WTC11 (cell line): Measurements from ENCODE around the gene APLN. TPM values are rescaled to one million over a fixed set of nuclear protein-coding genes. Genes with fewer than 3 reads are reported as not detected.

Source experiments
- ATAC-seq: fragments of 200-7000 bp; cut with Tn5 transposase; 2 replicates; pipeline ENCODE4 v1.10.0; 2021; ENCODE audit warnings: mild to moderate bottlenecking, moderate library complexity
- CTCF ChIA-PET: fragments of 300-600 bp; sonication (Branson Sonifier 250); formaldehyde crosslinking; loops from one replicate; lab custom pipeline; 2021; ENCODE audit warnings: antibody characterized with exemption; lab: Charles Lee
- POLR2A ChIA-PET: fragments of 350-600 bp; sonication (Branson Sonifier 250); formaldehyde crosslinking; loops from one replicate; lab custom pipeline; 2021; ENCODE audit warnings: antibody characterized with exemption; lab: Charles Lee
- DNase-seq: peaks from one replicate; pipeline ENCODE4 v3.0.0; 2021; ENCODE audit warnings: low spot score
- H3K27ac Mint-ChIP-seq: 2 replicates; pipeline ENCODE4 v1.8.0; 2021; ENCODE audit warnings: mixed read lengths
- H3K27me3 Mint-ChIP-seq: 2 replicates; pipeline ENCODE4 v1.8.0; 2021; ENCODE audit warnings: low read depth, mild to moderate bottlenecking, moderate library complexity, mixed read lengths
- H3K36me3 Mint-ChIP-seq: 2 replicates; pipeline ENCODE4 v1.8.0; 2021; ENCODE audit warnings: mixed read lengths
- H3K4me1 Mint-ChIP-seq: 2 replicates; pipeline ENCODE4 v1.8.0; 2022; ENCODE audit warnings: mixed read lengths
- H3K4me3 Mint-ChIP-seq: 2 replicates; pipeline ENCODE4 v1.8.0; 2021; ENCODE audit warnings: mild to moderate bottlenecking, moderate library complexity, mixed read lengths
- H3K9me3 Mint-ChIP-seq: 2 replicates; pipeline ENCODE4 v1.8.0; 2021; ENCODE audit warnings: mixed read lengths
- AR ChIP-seq: fragments of 250-450 bp; sonication (Bioruptor Pico); IDR thresholded peaks from 2 replicates; pipeline ENCODE4 v1.9.0; 2021; ENCODE audit warnings: mild to moderate bottlenecking
- ATF6 ChIP-seq: sonication (generic); formaldehyde crosslinking; IDR thresholded peaks from 2 replicates; pipeline ENCODE4 v1.8.1; 2023; ENCODE audit warnings: mild to moderate bottlenecking, missing genetic modification reagents
- CDX4 ChIP-seq: fragments of 250-450 bp; sonication (Bioruptor Pico); IDR thresholded peaks from 2 replicates; pipeline ENCODE4 v1.9.0; 2021; ENCODE audit warnings: moderate library complexity, mild to moderate bottlenecking, inconsistent platforms, borderline replicate concordance
- ETV6 ChIP-seq: sonication (generic); formaldehyde crosslinking; IDR thresholded peaks from 2 replicates; pipeline ENCODE4 v1.8.1; 2022; ENCODE audit warnings: mild to moderate bottlenecking, missing genetic modification reagents
- IRF1 ChIP-seq: sonication (generic); formaldehyde crosslinking; IDR thresholded peaks from 2 replicates; pipeline ENCODE4 v1.8.0; 2023; ENCODE audit warnings: missing genetic modification reagents
- MAX ChIP-seq: sonication (generic); formaldehyde crosslinking; IDR thresholded peaks from 2 replicates; pipeline ENCODE4 v1.8.0; 2022; ENCODE audit warnings: mild to moderate bottlenecking, missing genetic modification reagents
- PREB ChIP-seq: sonication (generic); formaldehyde crosslinking; IDR thresholded peaks from 2 replicates; pipeline ENCODE4 v1.8.1; 2022; ENCODE audit warnings: mild to moderate bottlenecking, missing genetic modification reagents, moderate library complexity, borderline replicate concordance
- STAT6 ChIP-seq: sonication (generic); formaldehyde crosslinking; conservative IDR thresholded peaks from 2 replicates; pipeline ENCODE4 v1.8.1; 2023; ENCODE audit warnings: mild to moderate bottlenecking, low read depth, missing genetic modification reagents, moderate library complexity
- USF2 ChIP-seq: sonication (generic); formaldehyde crosslinking; IDR thresholded peaks from 2 replicates; pipeline ENCODE4 v1.8.1; 2023; ENCODE audit warnings: mild to moderate bottlenecking, missing genetic modification reagents, moderate library complexity
- ZBTB21 ChIP-seq: sonication (generic); formaldehyde crosslinking; IDR thresholded peaks from 2 replicates; pipeline ENCODE4 v1.8.1; 2023; ENCODE audit warnings: mild to moderate bottlenecking, missing genetic modification reagents, borderline replicate concordance
- ZNF121 ChIP-seq: sonication (generic); formaldehyde crosslinking; IDR thresholded peaks from 2 replicates; pipeline ENCODE4 v1.8.0; 2023; ENCODE audit warnings: missing genetic modification reagents
- ZNF219 ChIP-seq: sonication (generic); formaldehyde crosslinking; IDR thresholded peaks from 2 replicates; pipeline ENCODE4 v1.8.0; 2023; ENCODE audit warnings: missing genetic modification reagents, mild to moderate bottlenecking, borderline replicate concordance
- ZNF396 ChIP-seq: fragments of 250-450 bp; sonication (Bioruptor Pico); IDR thresholded peaks from 2 replicates; pipeline ENCODE4 v1.8.0; 2021; ENCODE audit warnings: mild to moderate bottlenecking, moderate library complexity, borderline replicate concordance
- ZNF425 ChIP-seq: fragments of 250-450 bp; sonication (Bioruptor Pico); conservative IDR thresholded peaks from 2 replicates; pipeline ENCODE4 v1.9.0; 2021; ENCODE audit warnings: mild to moderate bottlenecking
- ZNF532 ChIP-seq: fragments of 250-450 bp; sonication (Bioruptor Pico); IDR thresholded peaks from 2 replicates; pipeline ENCODE4 v1.9.0; 2021; ENCODE audit warnings: mild to moderate bottlenecking, borderline replicate concordance
- total RNA-seq: library from RNA; stranded (reverse); gene quantifications from 3 replicates; pipeline ENCODE4 v1.2.3, GENCODE V29; 2021

Gene APLN
- total RNA-seq, 1 experiment from 2014 or later: 4.2 TPM

- no peak for TF ChIP-seq ETV6 (CRISPR knock-in tag)
These were observed 5.1 kb upstream of the APLN start (continued) for GRCh38 chrX:129659861-129660260.

- Mint-ChIP-seq H3K4me1 (peaks cover 22% of the 10 kb centered on the region), H3K27ac (no peak overlapping the region), H3K36me3 (no peaks in the 10 kb centered on the region; the same call in 1 of the 2 replicates), H3K27me3 (peaks cover 17% of the 10 kb centered on the region), H3K4me3 (no peak overlapping the region), H3K9me3 (peaks cover 3% of the 10 kb centered on the region; the same call in 1 of the 2 replicates)
- CTCF ChIA-PET: no interaction called here
- ATAC-seq: no peak
- POLR2A ChIA-PET: no interaction called here
- DNase-seq: no peak
- no peak for TF ChIP-seq ZNF396 (CRISPR knock-in tag)
- TF ChIP-seq ZNF425 (CRISPR knock-in tag): no peak
- TF ChIP-seq CDX4 (CRISPR knock-in tag): no peak
- no peak for TF ChIP-seq STAT6 (CRISPR knock-in tag)
- no peak for TF ChIP-seq IRF1 (CRISPR knock-in tag)
- no peak for TF ChIP-seq ZBTB21 (CRISPR knock-in tag)
- no peak for TF ChIP-seq USF2 (CRISPR knock-in tag)
- TF ChIP-seq PREB (CRISPR knock-in tag): no peak
- TF ChIP-seq ZNF121 (CRISPR knock-in tag): no peak
- no peak for TF ChIP-seq ZNF532 (CRISPR knock-in tag)
- TF ChIP-seq MAX (CRISPR knock-in tag): no peak
- no peak for TF ChIP-seq ZNF219
- no peak for TF ChIP-seq ATF6 (CRISPR knock-in tag)
- TF ChIP-seq AR (CRISPR knock-in tag): no peak
These were observed 4.4 kb upstream of the APLN start for GRCh38 chrX:129659141-129659540.
